Measurements from ENCODE around the gene ICAM4. TPM values are rescaled to one million over a fixed set of nuclear protein-coding genes. Genes with fewer than 3 reads are reported as not detected.
A peak's percentile ranks its signal among the peaks of the same experiment; 100 is the strongest.

ICAM4 gene
- total RNA-seq, 1 experiment from 2014 or later: 9.4 TPM

- no peaks in the 10 kb centered on the region for H3K27me3 Mint-ChIP-seq (ENCODE audit: insufficient read depth, unreplicated experiment)
- TF ChIP-seq, protein P1, sequence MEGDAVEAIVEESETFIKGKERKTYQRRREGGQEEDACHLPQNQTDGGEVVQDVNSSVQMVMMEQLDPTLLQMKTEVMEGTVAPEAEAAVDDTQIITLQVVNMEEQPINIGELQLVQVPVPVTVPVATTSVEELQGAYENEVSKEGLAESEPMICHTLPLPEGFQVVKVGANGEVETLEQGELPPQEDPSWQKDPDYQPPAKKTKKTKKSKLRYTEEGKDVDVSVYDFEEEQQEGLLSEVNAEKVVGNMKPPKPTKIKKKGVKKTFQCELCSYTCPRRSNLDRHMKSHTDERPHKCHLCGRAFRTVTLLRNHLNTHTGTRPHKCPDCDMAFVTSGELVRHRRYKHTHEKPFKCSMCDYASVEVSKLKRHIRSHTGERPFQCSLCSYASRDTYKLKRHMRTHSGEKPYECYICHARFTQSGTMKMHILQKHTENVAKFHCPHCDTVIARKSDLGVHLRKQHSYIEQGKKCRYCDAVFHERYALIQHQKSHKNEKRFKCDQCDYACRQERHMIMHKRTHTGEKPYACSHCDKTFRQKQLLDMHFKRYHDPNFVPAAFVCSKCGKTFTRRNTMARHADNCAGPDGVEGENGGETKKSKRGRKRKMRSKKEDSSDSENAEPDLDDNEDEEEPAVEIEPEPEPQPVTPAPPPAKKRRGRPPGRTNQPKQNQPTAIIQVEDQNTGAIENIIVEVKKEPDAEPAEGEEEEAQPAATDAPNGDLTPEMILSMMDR (IDR thresholded peaks at IDR 0.05; ENCODE audit: insufficient read depth in 1 of 2, low read depth in 1 of 2, low read length in 1 of 2, severe bottlenecking in 1 of 2, unreplicated experiment in 1 of 2): no peak
- Histone ChIP-seq H3K9me3 (no peaks in the 10 kb centered on the region), H3K36me3 (ENCODE audit: control insufficient read depth, insufficient read depth, low read length) (peaks cover 3% of the 10 kb centered on the region; the same call in 1 of the 2 replicates), H3K4me3 (ENCODE audit: low read depth, low read length) (no peak overlapping the region), H3K27me3 (replicated peaks; ENCODE audit: control insufficient read depth, insufficient read depth, low read length) (no peaks in the 10 kb centered on the region), H3K4me1 (peaks cover 46% of the 10 kb centered on the region)
- H3K4me3 Mint-ChIP-seq (ENCODE audit: unreplicated experiment): peak overlapping the region; percentile 29
- H3K27ac Mint-ChIP-seq (ENCODE audit: unreplicated experiment): peak overlapping the region; percentile 77
- no peaks in the 10 kb centered on the region for H3K9me3 Mint-ChIP-seq (ENCODE audit: unreplicated experiment)
- ChIA-PET POLR2A (interaction anchor here (0.9 kb wide), 1 partner anchor 13 kb away, joined by 3 read pairs; the partner anchor contains the start of gene ICAM1), CTCF (interaction anchor here (1.1 to 1.8 kb wide), 2 partner anchors 13 to 14 kb away, joined by 3 to 5 read pairs; partner anchors contain the start of gene ICAM1)
- peaks cover 17% of the 10 kb centered on the region for H3K36me3 Mint-ChIP-seq (ENCODE audit: insufficient read depth, unreplicated experiment)
- peaks cover 18% of the 10 kb centered on the region for H3K4me1 Mint-ChIP-seq (ENCODE audit: low read depth, unreplicated experiment)
- intact Hi-C loops (cut with micrococcal nuclease; ENCODE audit: unreplicated experiment): no loop called here
- peak; percentile 54 to 56 for DNase-seq
- no TSS peak for BruUV-seq (replicated peaks)
Measured at GRCh38 chr19:10283301-10284064, 3.3 kb upstream of the ICAM4 start.

DNA sequence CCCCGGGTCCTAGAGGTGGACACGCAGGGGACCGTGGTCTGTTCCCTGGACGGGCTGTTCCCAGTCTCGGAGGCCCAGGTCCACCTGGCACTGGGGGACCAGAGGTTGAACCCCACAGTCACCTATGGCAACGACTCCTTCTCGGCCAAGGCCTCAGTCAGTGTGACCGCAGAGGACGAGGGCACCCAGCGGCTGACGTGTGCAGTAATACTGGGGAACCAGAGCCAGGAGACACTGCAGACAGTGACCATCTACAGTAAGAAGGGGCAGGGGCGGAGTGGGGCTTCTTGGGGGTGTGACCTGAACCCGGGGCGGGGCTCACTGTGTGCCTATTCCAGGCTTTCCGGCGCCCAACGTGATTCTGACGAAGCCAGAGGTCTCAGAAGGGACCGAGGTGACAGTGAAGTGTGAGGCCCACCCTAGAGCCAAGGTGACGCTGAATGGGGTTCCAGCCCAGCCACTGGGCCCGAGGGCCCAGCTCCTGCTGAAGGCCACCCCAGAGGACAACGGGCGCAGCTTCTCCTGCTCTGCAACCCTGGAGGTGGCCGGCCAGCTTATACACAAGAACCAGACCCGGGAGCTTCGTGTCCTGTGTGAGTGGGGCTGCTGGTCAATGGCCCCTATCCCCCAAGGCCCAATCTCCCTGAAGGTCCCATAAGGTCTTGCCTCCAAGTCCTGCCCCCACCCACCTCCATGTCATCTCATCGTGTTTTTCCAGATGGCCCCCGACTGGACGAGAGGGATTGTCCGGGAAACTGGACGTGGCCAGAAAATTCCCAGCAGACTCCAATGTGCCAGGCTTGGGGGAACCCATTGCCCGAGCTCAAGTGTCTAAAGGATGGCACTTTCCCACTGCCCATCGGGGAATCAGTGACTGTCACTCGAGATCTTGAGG, 2.4 kb upstream of the ICAM4 start:
- H3K27me3 Mint-ChIP-seq (ENCODE audit: insufficient read depth, unreplicated experiment): no peaks in the 10 kb centered on the region
- no peak for DNase-seq
- H3K4me1 Mint-ChIP-seq (ENCODE audit: low read depth, unreplicated experiment): peaks cover 22% of the 10 kb centered on the region
- H3K36me3 Mint-ChIP-seq (ENCODE audit: insufficient read depth, unreplicated experiment): peaks cover 16% of the 10 kb centered on the region
- H3K4me3 ChIP-seq (ENCODE audit: low read depth, low read length): no peak overlapping the region
- no peaks in the 10 kb centered on the region for H3K9me3 ChIP-seq
- no TSS peak for BruUV-seq (replicated peaks)
- H3K4me3 Mint-ChIP-seq (ENCODE audit: unreplicated experiment): no peak overlapping the region
- intact Hi-C loops (cut with micrococcal nuclease; ENCODE audit: unreplicated experiment): no loop called here
- ChIA-PET CTCF (interaction anchor here (0.6 to 1.8 kb wide), 2 partner anchors 14 to 422 kb away, joined by 5 read pairs; partner anchors contain the start of gene ICAM1), POLR2A (no interaction called here)
- TF ChIP-seq, protein P1 (IDR thresholded peaks at IDR 0.05; ENCODE audit: insufficient read depth in 1 of 2, low read depth in 1 of 2, low read length in 1 of 2, severe bottlenecking in 1 of 2, unreplicated experiment in 1 of 2): no peak
- H3K4me1 ChIP-seq: peaks cover 47% of the 10 kb centered on the region
- H3K36me3 ChIP-seq (ENCODE audit: control insufficient read depth, insufficient read depth, low read length): peaks cover 3% of the 10 kb centered on the region; the same call in 1 of the 2 replicates
- no peaks in the 10 kb centered on the region for H3K27me3 ChIP-seq (replicated peaks; ENCODE audit: control insufficient read depth, insufficient read depth, low read length)
- no peaks in the 10 kb centered on the region for H3K9me3 Mint-ChIP-seq (ENCODE audit: unreplicated experiment)
- no peak overlapping the region for H3K27ac Mint-ChIP-seq (ENCODE audit: unreplicated experiment)

- ChIA-PET CTCF (no interaction called here), POLR2A (no interaction called here)
- no peaks in the 10 kb centered on the region for H3K9me3 Mint-ChIP-seq (ENCODE audit: unreplicated experiment)
- peaks cover 14% of the 10 kb centered on the region for H3K36me3 Mint-ChIP-seq (ENCODE audit: insufficient read depth, unreplicated experiment)
- Histone ChIP-seq H3K4me3 (ENCODE audit: low read depth, low read length) (no peak overlapping the region), H3K4me1 (peaks cover 47% of the 10 kb centered on the region), H3K9me3 (no peaks in the 10 kb centered on the region), H3K36me3 (ENCODE audit: control insufficient read depth, insufficient read depth, low read length) (peaks cover 3% of the 10 kb centered on the region; the same call in 1 of the 2 replicates), H3K27me3 (replicated peaks; ENCODE audit: control insufficient read depth, insufficient read depth, low read length) (no peaks in the 10 kb centered on the region)
- DNase-seq: no peak
- intact Hi-C loops (cut with micrococcal nuclease; ENCODE audit: unreplicated experiment): loop anchor here (5.0 kb wide), 1 partner anchor 47 kb away; the partner anchor contains the start of gene RAVER1
- H3K27ac Mint-ChIP-seq (ENCODE audit: unreplicated experiment): peak overlapping the region; percentile 33
- H3K4me1 Mint-ChIP-seq (ENCODE audit: low read depth, unreplicated experiment): peaks cover 18% of the 10 kb centered on the region
- TF ChIP-seq, protein P1 (IDR thresholded peaks at IDR 0.05; ENCODE audit: insufficient read depth in 1 of 2, low read depth in 1 of 2, low read length in 1 of 2, severe bottlenecking in 1 of 2, unreplicated experiment in 1 of 2): no peak
- no peak overlapping the region for H3K4me3 Mint-ChIP-seq (ENCODE audit: unreplicated experiment)
- H3K27me3 Mint-ChIP-seq (ENCODE audit: insufficient read depth, unreplicated experiment): no peaks in the 10 kb centered on the region
- no TSS peak for BruUV-seq (replicated peaks)
Measured at GRCh38 chr19:10284960-10285278, 1.8 kb upstream of the ICAM4 start.
